ENCODE measurements around the gene BMP15. TPM values are rescaled to one million over a fixed set of nuclear protein-coding genes. Genes with fewer than 3 reads are reported as not detected.

Gene BMP15
- total and polyA plus RNA-seq, 2 of the 8 experiments (the other 6 are each of a cell fraction or from before 2014, with no cell fraction given), result not detected

DNA sequence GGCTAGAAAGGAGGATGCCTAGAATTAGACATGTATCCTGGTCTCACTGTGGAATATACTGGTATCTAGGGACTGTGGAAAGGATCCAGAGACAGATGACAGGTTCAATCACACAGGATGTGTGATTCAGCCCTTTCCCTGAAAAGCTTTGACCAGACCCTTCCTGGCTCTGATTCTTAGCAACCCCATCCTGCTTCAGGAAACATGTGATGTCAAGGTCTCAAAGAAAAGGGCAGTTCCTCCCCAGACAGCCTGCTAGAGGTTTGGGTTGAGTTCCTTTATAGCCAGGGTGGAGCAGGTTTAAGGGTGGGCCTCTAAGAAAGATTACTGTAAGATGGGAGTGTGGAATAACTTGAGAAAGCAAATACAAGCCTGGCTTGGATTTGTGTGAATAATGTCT, 3.0 kb downstream of the BMP15 start:
- no peak overlapping the region for H3K23ac ChIP-seq (ENCODE audit: insufficient read length)
- FAIRE-seq, result no peak

More for the DNA sequence above, 3.0 kb downstream of the BMP15 start:
- Histone ChIP-seq H3K27ac (ENCODE audit: low read depth, low read length) (no peak overlapping the region), H3K27me3 (replicated peaks in 1 of 4; ENCODE audit: control insufficient read depth in 3 of 4, extremely low read depth in 1 of 4, insufficient read depth in 3 of 4, low read length in 3 of 4) (no peaks in the 10 kb centered on the region), H3K79me2 (ENCODE audit: control insufficient read depth in 1 of 2, insufficient read depth in 2 of 2, low read length in 2 of 2) (no peaks in the 10 kb centered on the region), H4K91ac (replicated peaks; ENCODE audit: insufficient read length, low read length) (no peak overlapping the region), H3K4me3 (ENCODE audit: extremely low read depth in 1 of 4, insufficient read depth in 2 of 4, low read depth in 3 of 4, low read length in 4 of 4) (no peak overlapping the region), H3K4ac (replicated peaks; ENCODE audit: insufficient read length, low read depth, low read length) (no peak overlapping the region), H3K18ac (ENCODE audit: extremely low read depth, low read length) (no peak overlapping the region), H2AK5ac (ENCODE audit: low read depth, low read length) (no peak overlapping the region), H2AFZ (ENCODE audit: low read length) (no peak overlapping the region), H4K20me1 (replicated peaks in 1 of 2; ENCODE audit: control insufficient read depth in 1 of 2, insufficient read depth in 2 of 2, low read length in 2 of 2) (no peaks in the 10 kb centered on the region), H2BK120ac (replicated peaks; ENCODE audit: low read depth, low read length) (no peak overlapping the region), H4K8ac (ENCODE audit: extremely low read depth, insufficient read depth, low read length) (no peak overlapping the region), H2BK15ac (ENCODE audit: low read length) (no peak overlapping the region), H4K5ac (ENCODE audit: insufficient read length, low read depth, low read length) (no peak overlapping the region), H3K4me2 (ENCODE audit: insufficient read depth in 1 of 2, low read depth in 2 of 2, low read length in 2 of 2) (no peak overlapping the region), H3K9ac (replicated peaks in 1 of 4; ENCODE audit: extremely low read depth in 1 of 4, low read depth in 3 of 4, low read length in 3 of 4) (no peak overlapping the region), H2BK20ac (ENCODE audit: low read length) (no peak overlapping the region), H3K4me1 (replicated peaks in 1 of 4; ENCODE audit: control insufficient read depth in 3 of 4, insufficient read depth in 4 of 4, low read length in 3 of 4) (no peaks in the 10 kb centered on the region), H3K79me1 (ENCODE audit: low read depth, low read length) (no peaks in the 10 kb centered on the region), H3K14ac (ENCODE audit: insufficient read length) (no peak overlapping the region), H3K56ac (replicated peaks; ENCODE audit: insufficient read length, low read depth, low read length) (no peak overlapping the region), H2BK12ac (ENCODE audit: low read depth, low read length) (no peak overlapping the region), H3K23me2 (ENCODE audit: low read depth, low read length) (no peaks in the 10 kb centered on the region), H3K9me3 (ENCODE audit: insufficient read depth in 2 of 2, low read depth in 1 of 2, low read length in 1 of 2) (no peaks in the 10 kb centered on the region), H3K36me3 (ENCODE audit: control insufficient read depth in 2 of 4, insufficient read depth in 4 of 4, low read length in 3 of 4) (no peaks in the 10 kb centered on the region), H2BK5ac (ENCODE audit: low read depth, low read length) (no peak overlapping the region)
- TF ChIP-seq SP4 (IDR thresholded peaks at IDR 0.05; ENCODE audit: low read length) (no peak), JUND (IDR thresholded peaks at IDR 0.05; ENCODE audit: low read length) (no peak)
- DNase-seq (ENCODE audit: low read depth in 1 of 2, low spot score in 2 of 2), result no peak
- CTCF ChIA-PET (ENCODE audit: partially characterized antibody), result interaction anchor here (1.0 kb wide), 1 partner anchor 10 kb away, joined by 3 read pairs; no protein-coding TSS in a partner anchor
- POLR2A ChIA-PET (ENCODE audit: partially characterized antibody), result no interaction called here

Data from H1 (cell line).